Stimulated activated CD8-positive, alpha-beta memory T cell treated with anti-CD3 and anti-CD28 coated beads, Interleukin-4, amount 100 ng/mL, for 24 hours (primary cell): Measurements from ENCODE around the gene DDX31.
"Not testable (repeated sequence)": the region's sequence is repeated elsewhere in the genome, so short reads cannot be mapped to it uniquely, and the experiment has no call there.

Source experiments
- DNase-seq: peaks from one replicate; pipeline ENCODE4 v3.0.0-alpha.2; 2020; ENCODE audit warnings: low read depth

The DDX31 gene

DNA sequence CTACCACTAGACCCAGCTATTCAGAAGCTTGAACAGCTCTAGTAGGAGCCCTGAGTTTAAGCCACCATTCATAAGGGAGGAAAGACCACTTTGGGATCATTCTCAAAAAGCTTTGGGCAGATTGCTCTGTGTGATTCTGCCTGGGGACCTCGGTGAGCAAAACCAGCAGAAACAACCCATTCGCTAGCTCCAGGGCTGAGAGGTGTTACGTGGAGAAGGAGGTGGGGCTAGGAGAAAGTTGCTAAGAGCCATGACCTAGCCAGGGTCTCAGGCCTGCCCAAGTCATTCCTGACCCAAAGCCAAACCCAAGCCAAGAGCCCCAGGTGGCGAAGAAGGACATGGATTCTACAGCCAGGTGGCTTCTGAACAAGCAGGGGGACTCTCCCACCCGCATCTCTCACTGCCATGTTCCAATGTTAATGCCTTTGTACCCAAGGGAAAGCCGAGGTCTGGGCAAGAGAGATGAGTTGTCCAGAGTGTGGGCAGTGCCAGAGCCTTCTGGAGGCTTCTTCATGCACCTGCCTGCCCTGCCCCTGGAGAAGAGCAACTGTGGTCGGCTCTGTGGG lies 91.3 kb downstream of the DDX31 start:
- DNase-seq = no peak

DNA sequence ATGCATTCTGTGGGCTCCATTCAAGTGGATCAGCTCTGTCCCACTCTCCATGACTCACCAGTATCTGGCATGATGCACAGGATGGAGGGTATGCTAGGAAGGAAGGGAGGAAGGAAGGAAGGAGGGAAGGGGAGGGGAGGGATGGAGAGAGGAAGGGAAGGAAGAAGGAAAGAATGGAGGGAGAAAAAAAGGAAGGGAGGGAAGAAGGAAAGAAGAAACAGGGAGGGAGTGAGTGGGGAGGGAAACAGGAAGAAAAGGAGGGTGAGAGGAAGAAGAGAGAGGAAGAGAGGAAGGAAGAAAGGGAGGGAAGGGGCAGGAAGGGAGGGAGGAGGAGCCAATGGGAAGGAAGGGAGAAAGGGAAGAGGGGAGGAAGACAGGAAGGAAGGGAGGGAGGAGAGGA lies 92.7 kb downstream of the DDX31 start:
- no peak for DNase-seq

DNA sequence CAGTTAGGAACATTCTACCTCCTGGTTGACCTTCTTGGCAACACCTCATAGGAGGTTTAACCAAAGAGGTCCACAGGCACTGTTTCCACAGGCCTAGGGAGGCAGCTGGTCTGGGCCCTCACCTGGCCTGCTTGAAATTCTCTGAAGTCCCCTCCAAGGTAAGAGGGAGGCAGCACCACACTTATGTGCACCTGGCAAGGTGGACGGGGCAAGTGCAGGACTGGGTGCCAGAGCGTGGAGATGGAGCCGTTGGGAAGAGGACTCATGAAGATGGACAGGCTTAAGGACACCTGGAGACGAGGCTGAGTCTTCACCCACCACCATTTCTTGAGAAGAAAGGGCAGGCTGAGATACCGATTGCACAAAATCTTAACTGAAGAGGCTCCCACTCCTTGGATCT lies 94.0 kb downstream of the DDX31 start:
- no peak for DNase-seq

DNA sequence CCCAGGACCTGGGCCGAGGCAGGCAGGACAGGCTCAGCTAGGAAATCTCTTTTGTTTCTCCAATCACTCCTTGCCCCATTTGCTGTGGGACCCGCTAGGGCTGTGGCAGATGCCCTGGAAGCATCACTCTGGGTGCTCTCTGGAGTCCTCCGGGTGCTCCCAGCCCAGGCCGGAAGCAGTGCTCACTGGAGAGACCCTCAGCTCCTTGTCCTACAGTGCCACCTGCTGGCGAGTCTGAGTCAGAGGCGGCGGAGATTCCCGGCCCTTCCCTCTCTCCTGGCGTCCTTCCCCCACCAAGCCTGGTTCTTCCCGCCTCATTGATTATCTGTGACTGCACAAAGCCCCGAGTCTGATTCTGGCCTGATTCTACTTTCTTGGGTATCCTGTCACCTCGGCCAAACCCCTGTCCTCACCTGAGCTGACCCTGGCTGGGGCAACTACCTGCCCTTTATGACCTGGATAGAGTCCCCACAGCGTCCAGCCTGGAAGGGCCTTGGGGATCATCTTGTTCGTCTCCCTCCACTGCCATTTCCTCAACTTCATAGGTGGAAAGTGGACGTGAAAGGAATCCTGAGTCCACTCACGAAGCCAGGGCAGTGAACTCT lies 94.7 kb downstream of the DDX31 start:
- peak; percentile 22 for DNase-seq

DNA sequence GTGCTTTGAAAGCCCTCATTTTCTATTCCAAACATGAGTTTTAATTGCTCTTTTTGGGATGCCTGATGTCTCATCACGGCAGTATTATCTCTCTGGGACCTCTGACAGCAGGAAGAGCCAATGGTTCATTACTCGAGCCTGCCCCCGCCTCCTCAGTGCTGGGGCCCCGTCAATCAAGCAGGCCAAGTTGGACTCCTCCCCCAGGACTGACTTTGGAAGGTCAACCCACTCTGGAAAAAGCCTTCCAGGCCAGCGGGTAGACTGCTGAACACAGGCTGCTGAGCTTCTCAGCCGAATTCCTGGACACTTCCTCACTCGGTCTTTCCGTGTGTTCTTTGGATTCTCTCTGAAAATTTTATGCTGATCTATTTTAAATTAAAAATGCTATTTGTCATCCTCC lies 96.9 kb downstream of the DDX31 start:
- DNase-seq = no peak

DNA sequence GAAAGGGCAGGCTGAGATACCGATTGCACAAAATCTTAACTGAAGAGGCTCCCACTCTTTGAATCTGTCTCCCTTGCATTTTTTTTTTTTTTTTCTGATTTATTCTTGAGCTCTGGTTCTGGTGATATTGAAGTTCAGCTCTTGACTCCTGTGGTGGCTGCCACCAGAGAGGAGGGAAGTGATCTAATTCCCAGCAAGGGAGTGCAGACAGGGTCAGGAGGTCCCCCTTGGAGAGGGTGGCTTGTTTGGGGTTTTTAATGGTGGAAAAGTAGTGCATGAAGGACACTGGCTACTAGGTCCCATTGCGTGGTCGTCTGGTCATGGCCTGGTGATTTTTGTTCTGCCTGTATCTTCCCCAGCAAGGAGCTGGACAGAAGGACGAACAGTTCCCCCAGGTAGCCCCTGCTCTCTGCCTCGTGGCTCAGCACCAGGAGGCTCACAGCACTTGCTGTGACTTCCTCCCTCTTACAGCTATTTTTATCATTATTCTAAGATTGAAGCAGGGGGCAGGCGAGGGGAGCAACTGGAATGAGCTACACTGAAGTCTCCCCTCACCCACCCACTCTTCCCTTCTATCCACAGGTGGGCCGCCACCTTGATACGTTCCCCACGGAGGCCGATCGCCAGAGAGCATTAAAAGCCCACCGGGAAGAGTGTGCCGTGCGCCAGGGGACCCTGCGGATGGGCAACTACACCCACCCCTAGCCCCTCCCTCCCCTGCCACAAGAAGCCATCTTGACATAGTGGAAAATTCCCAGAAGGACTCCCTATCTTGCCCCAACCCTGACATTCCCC lies 97.8 kb downstream of the DDX31 start:
- no peak for DNase-seq

DNA sequence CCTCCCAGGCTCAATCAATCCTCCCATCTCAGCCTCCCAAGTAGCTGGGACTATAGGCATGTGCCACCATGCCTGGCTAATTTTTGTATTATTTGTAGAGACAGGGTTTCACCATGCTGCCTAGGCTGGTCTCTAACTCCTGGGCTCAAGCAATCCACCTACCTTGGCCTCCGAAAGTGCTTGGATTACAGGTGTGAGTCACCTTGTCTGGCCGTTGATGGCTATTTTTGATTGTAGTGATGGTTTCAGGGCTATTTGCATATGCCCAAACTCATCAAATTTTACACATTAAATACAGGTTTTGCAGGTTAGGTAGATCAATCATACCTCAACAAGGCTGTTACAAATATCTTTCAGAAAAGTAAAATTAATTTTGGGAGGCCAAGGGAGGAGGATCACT lies 101.0 kb downstream of the DDX31 start:
- DNase-seq = not testable (repeated sequence)

DNA sequence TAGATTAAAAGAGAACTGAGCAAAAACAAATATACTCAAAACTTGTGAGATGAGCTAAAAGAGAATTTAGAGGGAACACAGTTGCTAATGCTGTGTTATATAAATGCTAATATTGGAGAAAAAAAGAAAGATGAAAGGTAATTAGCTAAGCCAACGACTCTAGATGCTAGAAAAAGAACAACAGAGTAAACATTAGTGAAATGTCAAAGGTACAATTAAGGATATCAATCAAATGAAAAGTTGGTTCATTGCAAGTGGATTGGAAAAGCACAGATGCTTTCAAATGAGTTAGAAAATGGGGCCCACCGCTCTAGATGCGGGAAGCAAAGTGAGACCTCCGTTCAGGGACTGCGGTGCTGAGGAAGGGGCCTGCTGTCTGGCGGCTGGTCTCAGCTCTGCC lies 105.3 kb downstream of the DDX31 start:
- DNase-seq = no peak

DNA sequence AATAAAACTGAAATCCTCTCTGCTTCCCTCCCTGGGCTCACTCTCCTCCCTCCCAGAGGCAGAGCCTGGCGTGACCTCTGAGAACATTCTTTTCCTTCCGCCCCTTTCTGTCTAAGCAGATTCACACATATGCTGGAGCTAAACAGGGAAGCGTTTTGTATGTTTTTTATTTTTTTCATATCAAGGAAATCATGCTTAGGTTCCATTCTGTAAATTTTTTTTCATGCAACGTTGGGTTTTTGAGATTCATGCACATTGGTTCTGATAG lies 107.5 kb downstream of the DDX31 start:
- DNase-seq = no peak

DNA sequence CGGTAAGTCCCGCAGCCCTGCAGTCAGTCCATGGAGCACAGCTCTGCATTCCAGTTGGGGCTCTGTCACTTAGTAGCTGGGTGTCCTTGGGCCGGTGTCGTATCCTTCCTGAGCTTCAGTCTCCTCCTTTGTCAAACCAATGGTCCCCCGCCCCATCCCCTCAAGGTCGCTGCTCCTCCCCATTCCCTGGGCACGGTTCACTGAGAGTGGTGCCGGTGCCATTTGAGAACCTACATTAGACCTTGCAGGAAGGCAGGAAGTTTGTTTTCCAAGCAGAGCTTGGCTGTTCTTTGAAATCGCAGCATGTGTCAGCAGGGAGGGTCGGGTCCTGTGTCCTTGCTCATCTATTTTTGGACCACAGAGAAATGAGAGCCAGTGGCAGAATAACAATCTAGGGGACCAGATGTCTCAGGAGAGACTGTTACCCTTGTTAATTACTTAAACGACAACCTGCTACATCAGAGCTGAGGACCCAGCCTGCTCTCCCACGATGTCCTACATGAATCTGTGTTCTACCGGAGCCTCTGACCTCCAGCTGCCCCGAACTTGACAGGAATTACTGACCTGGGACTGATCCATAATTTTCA lies 109.1 kb downstream of the DDX31 start:
- DNase-seq = no peak

DNA sequence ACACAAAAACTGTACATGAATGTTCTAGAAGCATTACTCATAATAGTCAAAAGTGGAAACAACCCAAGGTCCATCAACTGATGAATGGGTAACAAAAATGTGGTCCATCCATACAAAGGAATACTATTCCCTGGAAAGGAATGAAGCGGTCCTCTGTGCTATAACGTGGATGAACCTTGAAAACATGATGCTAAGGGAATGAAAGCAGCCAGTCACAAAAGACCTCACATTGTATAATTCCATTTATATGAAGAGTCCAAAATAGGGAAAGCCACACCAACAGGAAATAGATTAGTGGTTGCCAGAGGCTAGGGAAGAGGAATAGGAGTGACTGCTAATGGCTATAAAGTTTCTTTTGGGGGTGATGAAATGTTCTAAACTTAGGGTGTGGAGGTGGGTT lies 110.1 kb downstream of the DDX31 start:
- DNase-seq = no peak

DNA sequence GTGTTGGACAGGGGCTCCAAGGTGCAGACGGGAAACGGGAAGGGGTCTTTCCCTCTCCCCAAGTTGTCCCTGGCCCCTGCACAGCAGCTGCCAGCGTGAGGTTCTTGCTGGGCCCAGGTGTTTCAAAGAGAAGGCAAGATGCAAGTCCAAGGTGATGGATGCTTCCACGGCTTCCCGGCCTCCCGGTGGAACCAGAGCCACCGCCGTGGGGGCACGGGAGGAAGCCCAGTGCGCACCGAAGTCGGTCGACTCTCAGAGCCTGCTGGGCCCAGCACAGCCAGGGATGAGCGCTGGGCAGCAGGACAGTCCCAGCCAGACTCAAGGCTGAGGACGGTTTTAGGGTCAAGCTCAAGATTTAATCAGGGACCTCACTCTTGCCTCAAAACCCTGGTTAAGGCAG lies 112.6 kb downstream of the DDX31 start:
- DNase-seq = no peak

DNA sequence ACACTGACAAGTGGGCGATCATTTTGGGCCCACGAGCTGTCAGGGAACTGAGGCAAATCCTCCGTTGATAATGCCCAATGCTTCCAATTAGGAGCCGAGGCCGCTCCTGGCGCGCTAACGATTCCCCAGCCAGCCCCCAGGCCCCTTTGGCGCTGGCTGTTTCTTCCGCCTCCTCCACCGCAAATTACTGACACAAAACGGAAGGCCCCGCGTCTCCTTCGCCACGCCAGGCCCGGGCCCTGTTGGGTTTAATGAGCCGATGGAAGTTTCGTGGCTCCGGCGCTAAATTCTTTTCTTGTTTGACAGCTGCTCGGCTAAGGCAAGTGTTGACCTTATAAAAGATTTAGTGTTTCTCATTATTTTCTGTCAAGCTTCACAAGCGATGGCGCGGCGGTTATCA lies 113.1 kb downstream of the DDX31 start:
- no peak for DNase-seq

DNA sequence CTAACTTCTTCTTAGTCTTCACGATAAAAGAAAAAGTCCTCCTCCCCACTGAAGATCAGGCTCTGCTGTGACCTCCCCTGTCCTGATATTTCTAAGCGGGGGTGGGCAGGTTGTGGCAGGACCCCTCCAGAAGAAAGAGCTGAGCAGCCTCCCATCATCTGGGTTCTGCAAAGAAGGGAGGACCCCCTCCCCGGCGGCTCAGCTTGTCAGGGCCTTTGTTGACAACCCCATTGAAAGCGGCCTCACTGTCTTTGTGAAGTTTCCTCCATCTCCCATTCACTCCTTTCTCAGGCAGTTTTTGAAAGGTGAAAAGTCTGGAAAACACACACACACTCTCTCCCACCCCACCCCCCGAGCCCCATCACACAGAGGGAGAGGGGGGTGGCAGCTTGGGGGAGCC lies 113.5 kb downstream of the DDX31 start:
- DNase-seq = no peak

DNA sequence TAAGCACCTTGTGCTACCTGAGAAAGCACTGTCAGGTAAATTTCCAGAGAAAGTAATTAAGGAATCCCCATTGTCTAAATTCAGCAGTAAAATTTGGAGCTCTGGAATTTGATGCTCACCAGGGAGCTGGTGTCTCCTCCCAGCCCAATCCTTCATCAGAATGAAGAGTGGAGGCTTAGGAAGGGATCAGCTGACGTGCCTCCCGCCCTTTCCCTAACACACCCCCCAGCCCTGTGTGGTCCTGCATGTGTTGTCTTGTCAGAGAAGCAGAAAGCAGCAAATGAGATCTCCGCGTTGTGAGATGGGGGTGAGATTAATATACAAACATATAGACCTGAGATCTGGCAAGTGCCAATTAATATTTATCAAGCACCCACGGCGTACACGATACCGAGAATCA lies 114.3 kb downstream of the DDX31 start:
- DNase-seq = no peak

DNA sequence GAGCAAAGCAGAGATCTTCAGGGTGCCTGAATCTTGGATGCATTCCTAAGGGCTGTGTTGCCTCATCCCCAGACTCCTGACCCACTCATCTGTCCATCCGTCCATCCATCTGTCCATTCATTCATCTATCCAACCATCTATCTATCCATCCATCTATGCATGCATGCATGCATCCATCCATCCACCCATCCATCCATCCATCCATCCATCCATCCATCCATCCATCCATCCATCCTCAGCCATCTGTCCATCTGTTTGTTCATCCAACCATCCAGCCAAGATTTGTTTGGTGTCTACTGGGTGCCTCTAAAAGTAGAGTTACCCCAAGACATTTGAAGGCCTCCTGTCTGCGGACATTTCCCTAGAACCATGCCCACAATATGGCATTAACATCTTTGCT lies 115.0 kb downstream of the DDX31 start:
- DNase-seq = no peak

DNA sequence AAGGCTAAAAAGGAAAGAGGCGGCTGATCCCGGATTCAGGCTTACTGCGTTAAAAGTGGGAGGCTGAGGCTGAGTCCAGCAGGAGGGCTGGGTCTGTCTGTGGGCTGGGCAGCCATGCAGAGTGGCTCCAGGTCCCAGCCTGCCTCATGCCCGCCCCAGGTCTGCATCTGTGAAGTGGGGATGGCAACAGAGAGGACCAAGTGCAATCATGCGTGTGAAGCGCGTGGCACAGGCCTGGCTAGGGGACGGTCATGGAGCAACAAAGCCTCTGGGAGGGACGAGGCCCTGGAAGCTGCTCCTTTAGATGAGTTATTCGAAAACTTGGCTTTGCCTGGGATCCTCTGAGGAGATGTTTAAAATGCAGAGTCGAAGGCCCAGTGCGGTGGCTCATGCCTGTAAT lies 117.7 kb downstream of the DDX31 start:
- DNase-seq = no peak

DNA sequence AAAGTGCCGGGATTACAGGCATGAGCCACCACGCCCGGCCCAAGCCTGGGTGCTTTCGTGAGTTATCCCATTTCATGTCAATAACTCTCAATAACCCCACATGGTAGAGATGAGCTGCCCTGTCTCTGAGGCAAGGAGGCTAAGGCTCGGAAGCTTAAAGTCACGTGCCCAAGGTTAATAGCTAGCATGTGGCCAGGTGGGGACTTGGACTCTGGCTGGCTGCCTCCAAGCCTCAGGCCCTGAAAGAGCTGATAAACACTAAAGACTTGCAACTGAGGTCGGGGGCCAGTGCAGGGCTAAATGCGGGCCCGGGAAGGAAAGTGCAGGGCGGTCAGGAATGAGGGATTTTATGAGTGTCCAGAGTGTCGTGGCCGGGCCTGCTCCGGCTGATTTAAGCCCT lies 118.2 kb downstream of the DDX31 start:
- no peak for DNase-seq

DNA sequence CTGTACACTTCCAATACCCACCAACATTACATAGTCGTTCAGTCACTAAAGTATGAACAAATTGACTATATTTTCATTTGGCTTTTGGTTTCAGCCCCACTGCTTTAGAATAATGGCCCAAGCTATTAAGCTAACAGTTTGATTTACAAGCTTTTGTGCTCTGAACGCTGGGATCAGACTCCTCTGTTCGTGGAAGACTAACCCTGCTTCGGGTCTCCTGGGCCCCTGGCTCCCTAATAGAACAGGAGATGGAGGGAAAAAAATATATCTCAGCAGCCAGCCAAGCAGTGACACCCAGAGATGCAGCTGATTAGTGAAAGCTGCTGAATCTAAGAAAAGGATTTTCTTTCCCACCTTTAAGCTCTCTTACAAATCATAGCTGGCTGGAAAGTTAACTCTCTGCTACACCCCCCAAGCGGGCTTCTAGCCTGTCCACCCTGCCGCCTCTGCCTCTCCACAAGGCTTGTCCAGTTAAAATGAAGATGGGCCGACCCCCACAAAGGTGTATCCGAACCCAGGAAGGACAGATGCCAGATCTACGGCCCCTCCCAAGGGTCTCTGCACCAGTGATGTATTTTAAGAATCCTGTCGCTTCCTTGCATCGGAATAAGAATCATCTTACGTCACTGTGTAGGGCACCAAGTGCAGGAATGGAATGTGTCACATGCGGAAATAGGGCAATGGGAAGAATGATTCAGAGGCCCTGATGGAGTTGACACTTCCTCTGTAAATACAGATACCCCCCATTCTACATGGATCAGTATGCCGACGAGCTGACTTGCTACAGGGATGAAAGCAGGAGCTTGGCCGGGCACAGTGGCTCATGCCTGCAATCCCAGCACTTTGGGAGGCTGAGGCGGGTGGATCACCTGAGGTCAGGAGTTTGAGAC lies 120.8 kb downstream of the DDX31 start:
- no peak for DNase-seq

DNA sequence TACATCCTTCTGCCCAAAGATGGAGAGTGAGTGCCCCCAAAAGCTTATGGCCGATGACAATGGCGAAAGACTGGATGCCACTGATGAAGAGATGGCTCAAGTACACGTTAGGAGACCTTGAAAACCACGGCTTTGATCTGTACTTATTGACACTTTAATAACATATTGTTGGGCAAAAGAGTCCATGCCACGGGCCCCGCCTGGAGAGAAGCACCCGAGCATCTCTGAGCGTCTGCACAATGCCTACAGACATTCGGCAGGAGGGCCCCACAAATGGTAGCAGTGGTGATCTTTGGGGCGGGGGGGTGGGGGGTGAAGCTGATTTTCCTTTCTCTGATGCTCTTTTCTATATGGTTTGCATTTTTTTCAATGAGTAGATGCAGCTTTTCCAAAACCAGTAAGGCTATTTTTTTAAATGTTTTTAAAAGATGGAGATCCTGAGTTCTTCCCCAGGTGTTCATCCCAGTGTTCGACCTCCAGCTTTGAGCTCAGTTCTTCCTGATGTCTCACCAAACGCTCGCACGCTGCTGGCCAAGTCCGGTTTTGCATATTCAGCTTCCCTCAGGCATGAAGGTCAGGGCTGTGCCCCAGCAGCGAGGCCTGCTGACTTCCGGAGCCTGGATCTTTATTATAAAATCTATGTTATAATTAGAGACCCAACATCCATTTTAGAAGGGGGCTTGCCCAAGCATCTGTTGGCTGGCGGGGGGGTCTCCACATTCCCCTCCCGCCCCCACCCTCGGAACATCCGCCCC lies 121.6 kb downstream of the DDX31 start:
- DNase-seq = no peak

DNA sequence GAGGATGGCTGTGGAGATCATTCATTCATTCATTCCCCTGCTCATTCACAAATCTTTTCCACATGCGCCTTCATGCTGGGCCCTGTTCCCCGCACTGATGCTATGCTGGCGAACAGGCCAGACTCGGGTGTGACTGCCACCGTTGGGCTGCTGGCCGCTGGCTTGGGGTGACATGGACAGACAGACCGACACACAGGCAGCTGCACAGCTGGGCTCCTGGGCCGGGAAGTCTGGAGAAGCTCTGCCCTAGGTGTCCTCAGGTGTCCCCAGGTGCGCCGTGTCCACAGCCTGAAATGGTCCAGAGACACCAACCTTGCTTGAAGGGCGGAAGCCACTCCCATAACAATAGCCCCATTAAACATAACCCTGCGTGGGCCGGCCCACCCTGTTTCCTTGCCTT lies 122.3 kb downstream of the DDX31 start:
- no peak for DNase-seq

DNA sequence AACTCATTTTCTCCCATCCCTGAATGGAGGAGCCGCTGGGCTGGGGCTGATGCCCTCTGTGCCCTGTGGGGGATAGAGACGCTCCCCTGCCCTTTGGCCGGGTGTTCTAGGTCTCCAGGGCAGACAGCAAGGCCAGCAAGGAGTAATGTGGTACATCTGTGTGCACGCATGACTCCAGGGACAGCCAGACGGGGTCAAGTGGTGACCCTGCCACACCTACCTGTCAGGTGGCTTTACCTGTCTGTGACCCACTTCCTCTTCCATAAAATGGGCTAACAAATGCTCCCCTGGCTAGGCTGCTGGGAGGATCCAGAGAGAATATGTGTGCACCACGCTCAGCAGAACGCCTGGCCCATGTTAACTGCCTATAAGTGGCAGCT lies 122.7 kb downstream of the DDX31 start:
- no peak for DNase-seq
